Islet precursor cell (in vitro differentiated cells): ENCODE measurements around the gene ZNF793.

Source experiments
- DNase-seq: peaks from one replicate; pipeline ENCODE4 v3.0.0-alpha.2; 2018

The ZNF793 gene

GRCh38 chr19:37572203-37572602 is 65.5 kb downstream of the ZNF793 start:
- DNase-seq = no peak

- DNase-seq = no peak
Observed at GRCh38 chr19:37583340-37583739, 76.6 kb downstream of the ZNF793 start.
